Fibroblast of villous mesenchyme (primary cell): ENCODE results near the gene POLDIP2. TPM values are rescaled to one million over a fixed set of nuclear protein-coding genes. Genes with fewer than 3 reads are reported as not detected.

Experiments
- DNase-seq: peaks from one replicate; pipeline ENCODE4 v3.0.0-alpha.2; 2010; ENCODE audit warnings: low read depth
- H3K4me3 ChIP-seq: 2 replicates; pipeline ENCODE4 v1.5.1; 2011; ENCODE audit warnings: low read depth, mild to moderate bottlenecking, low read length
- CTCF ChIP-seq: IDR thresholded peaks from 2 replicates; pipeline ENCODE4 v1.5.1; 2012; ENCODE audit warnings: low read depth, mild to moderate bottlenecking, low read length; ENCODE audit not compliant: insufficient read depth
- total RNA-seq: library from RNA; depleted of rRNA; stranded (reverse); fragments of >200 nt; gene quantifications from 2 replicates; pipeline ENCODE4 v1.2.3, GENCODE V29; 2012

POLDIP2 gene
- total RNA-seq, 1 donor, result 85.5 TPM

GRCh38 chr17:28317099-28317965 is 40.0 kb downstream of the POLDIP2 start:
- DNase-seq, result no peak
- no peak overlapping the region for H3K4me3 ChIP-seq
- TF ChIP-seq CTCF, result no peak

DNA sequence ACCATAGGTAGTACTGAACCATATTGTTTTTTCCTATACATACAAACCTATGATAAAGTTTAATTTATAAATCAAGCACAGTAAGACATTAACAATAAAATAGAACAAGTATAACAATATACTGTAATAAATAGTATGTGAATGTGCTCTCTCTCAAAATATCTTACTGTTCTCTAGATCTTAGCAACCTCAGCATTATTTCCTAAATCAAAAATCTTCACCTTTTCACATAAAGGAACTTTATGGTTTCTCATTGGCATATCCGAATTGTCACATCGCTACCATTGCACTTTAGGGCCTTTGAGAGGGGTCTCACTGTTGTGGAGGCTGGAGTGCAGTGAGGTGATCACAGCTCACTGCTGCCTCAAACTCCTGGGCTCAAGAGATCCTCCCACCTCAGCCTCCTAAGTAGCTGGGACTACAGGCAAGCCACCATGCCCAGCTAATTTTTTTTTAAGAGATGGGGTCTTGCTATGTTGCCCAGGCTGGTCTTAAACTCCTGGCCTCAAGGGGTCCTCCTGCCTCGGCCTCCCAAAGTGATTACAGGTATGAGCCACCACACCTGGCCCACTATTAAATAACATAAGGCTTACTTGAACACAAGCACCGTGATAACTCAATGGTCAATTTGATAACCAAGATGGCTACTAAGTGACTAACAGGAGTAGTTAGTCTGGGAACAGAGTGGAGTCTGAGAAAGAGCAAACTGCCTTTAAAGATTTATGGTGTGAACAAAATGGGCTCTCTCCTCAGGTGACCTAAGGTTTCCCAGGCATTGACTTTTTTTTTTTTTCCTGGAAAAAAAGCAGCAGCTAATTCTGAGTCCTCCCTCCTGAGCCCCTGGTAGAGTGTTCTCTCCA is 41.3 kb downstream of the POLDIP2 start:
- DNase-seq, result no peak
- H3K4me3 ChIP-seq, result no peak overlapping the region
- no peak for TF ChIP-seq CTCF

DNA sequence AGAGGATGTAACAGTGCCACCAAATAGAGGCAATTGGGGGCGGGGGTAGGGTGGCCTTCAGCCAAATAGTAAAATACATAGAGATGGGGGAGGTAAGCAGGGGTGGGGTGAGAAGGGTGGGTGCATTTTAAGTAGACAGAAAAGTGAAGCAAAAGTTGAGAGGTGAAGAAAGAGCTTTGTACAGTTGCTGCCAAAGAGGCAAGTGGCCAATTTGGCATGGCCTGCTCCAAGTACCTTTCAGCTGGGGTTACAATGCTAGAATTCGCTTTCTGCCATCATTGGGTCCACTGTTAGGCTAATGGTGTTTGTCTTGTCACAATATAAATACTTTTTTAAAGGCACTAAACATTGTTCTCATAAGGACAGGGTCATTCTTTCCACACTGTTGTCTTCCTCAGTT is 43.5 kb downstream of the POLDIP2 start:
- H3K4me3 ChIP-seq, result no peak overlapping the region
- TF ChIP-seq CTCF, result no peak
- DNase-seq, result no peak

- TF ChIP-seq CTCF, result no peak
- no peak overlapping the region for H3K4me3 ChIP-seq
- DNase-seq, result no peak
These were observed 50.3 kb downstream of the POLDIP2 start for GRCh38 chr17:28306954-28307401.

DNA sequence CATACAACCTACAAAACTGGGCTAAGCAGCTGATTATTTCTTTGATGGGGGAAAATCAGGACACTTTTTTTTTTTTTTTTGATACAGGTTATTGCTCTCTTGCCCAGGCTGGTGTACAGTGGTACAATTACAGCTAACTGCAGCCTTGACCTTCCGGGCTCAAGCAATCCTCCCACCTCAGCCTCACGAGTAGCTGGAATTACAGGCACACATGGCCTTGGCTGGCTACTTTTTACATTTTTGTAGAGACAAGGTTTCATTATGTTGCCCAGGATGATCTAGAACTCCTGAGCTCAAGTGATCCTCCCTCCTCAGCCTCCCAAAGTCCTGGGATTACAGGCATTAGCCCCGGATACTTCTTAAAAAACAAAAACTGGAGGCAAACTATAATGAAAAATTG is 58.9 kb downstream of the POLDIP2 start:
- no peak for DNase-seq
- H3K4me3 ChIP-seq, result no peak overlapping the region
- TF ChIP-seq CTCF, result no peak

Other genes starting within 250 kb of the POLDIP2 start
- 22.9 and 47.1 TPM in 2 replicates for gene TMEM97, start 38.3 kb downstream of the POLDIP2 start, total RNA-seq
- gene IFT20, start 22.1 kb downstream of the POLDIP2 start, total RNA-seq, result 46.7 and 51.4 TPM in 2 replicates
- 35.1 and 50.1 TPM in 2 replicates for gene TNFAIP1, start 21.8 kb downstream of the POLDIP2 start, total RNA-seq
- gene SEBOX, start 7.7 kb upstream of the POLDIP2 start, total RNA-seq, result not detected in 2 replicates
- 5.2 and 10.0 TPM in 2 replicates for gene VTN, start 12.8 kb upstream of the POLDIP2 start, total RNA-seq
- gene SARM1, start 14.2 kb upstream of the POLDIP2 start, total RNA-seq, result 12.9 and 16.4 TPM in 2 replicates
- gene SLC46A1, start 48.7 kb upstream of the POLDIP2 start, total RNA-seq, result 8.4 and 9.5 TPM in 2 replicates
- gene SLC13A2, start 116.1 kb upstream of the POLDIP2 start, total RNA-seq, result not detected in 2 replicates
- gene FOXN1, start 148.8 kb upstream of the POLDIP2 start, total RNA-seq, result not detected in 2 replicates
- 19.6 and 21.6 TPM in 2 replicates for gene UNC119, start 195.1 kb upstream of the POLDIP2 start, total RNA-seq
- gene PIGS, start 214.0 kb upstream of the POLDIP2 start, total RNA-seq, result 48.3 and 52.7 TPM in 2 replicates
- gene ALDOC, start 219.4 kb upstream of the POLDIP2 start, total RNA-seq, result 28.9 and 41.6 TPM in 2 replicates
- gene SPAG5, start 241.5 kb upstream of the POLDIP2 start, total RNA-seq, result 21.9 and 38.4 TPM in 2 replicates